Endothelial cell of umbilical vein (primary cell): ENCODE results near the gene BEST2. TPM values are rescaled to one million over a fixed set of nuclear protein-coding genes. Genes with fewer than 3 reads are reported as not detected.

ENCODE experiments used
- BruUV-seq: library from RNA; stranded (reverse); fragments of 400-500 nt; replicated peaks from 2 replicates; lab custom pipeline; 2021; lab: Mats Ljungman, UMichigan
- CTCF ChIA-PET: fragments of 300-600, 350-600 bp; sonication (Branson Sonifier 250); formaldehyde crosslinking; loops from one replicate; lab custom pipeline; 2021; ENCODE audit warnings: antibody characterized with exemption, inconsistent platforms; lab: Charles Lee
- POLR2A ChIA-PET: fragments of 300-600, 350-600 bp; sonication (Branson Sonifier 250); formaldehyde crosslinking; loops from one replicate; lab custom pipeline; 2021; ENCODE audit warnings: antibody characterized with exemption, inconsistent platforms; lab: Charles Lee
- DNase-seq: peaks from one replicate; pipeline ENCODE4 v3.0.0-alpha.2; 2011; ENCODE audit warnings: low read depth, low spot score
- FAIRE-seq: peaks from 2 replicates; lab custom pipeline; 2011; peaks lifted over from hg19 to GRCh38; lab: Jason Lieb, UNC
- H2AFZ ChIP-seq: 2 replicates; pipeline ENCODE4 v1.6.0; 2012; ENCODE audit warnings: low read depth, low read length, control low read depth, inconsistent platforms
- H3K27ac ChIP-seq: 2 replicates; pipeline ENCODE4 v1.5.1; 2011; ENCODE audit warnings: low read depth, mild to moderate bottlenecking, control low read depth, low read length, moderate library complexity; ENCODE audit not compliant: insufficient read depth
- H3K27me3 ChIP-seq, 2 experiments: 2 replicates each; pipeline versions ENCODE4 v1.6.0 to v1.6.1; 2011; ENCODE audit warnings: low read length in 2 of 2, mixed read lengths in 1 of 2; ENCODE audit not compliant: control insufficient read depth in 2 of 2, insufficient read depth in 2 of 2
- H3K36me3 ChIP-seq, 2 experiments: 2 replicates in 1 of 2; 3 replicates in 1 of 2; pipeline ENCODE4 v1.5.1; 2011; ENCODE audit warnings: low read length in 2 of 2, mild to moderate bottlenecking in 1 of 2, moderate library complexity in 1 of 2; ENCODE audit not compliant: control insufficient read depth in 2 of 2, insufficient read depth in 2 of 2; ENCODE audit errors: extremely low read depth in 1 of 2
- H3K4me1 ChIP-seq: 3 replicates; pipeline ENCODE4 v1.5.1; 2011; ENCODE audit warnings: mild to moderate bottlenecking, low read length; ENCODE audit not compliant: control insufficient read depth, insufficient read depth; ENCODE audit errors: extremely low read depth
- H3K4me2 ChIP-seq: 2 replicates; pipeline ENCODE4 v1.6.1; 2011; ENCODE audit warnings: low read length, control low read depth, mixed read lengths; ENCODE audit not compliant: insufficient read depth
- H3K4me3 ChIP-seq, 3 experiments: fragments of 200-600 bp in 1 of 3; sonication (generic), shearing (Covaris generic) in 1 of 3; replicated peaks in 1 of 3; 2 replicates each; pipeline ENCODE4 v1.5.1; 2011 to 2016; ENCODE audit warnings: control low read depth in 3 of 3, low read length in 3 of 3, mild to moderate bottlenecking in 2 of 3, inconsistent platforms in 1 of 3, low read depth in 1 of 3, moderate library complexity in 1 of 3; ENCODE audit not compliant: insufficient read depth in 1 of 3
- H3K79me2 ChIP-seq: 2 replicates; pipeline ENCODE4 v1.6.0; 2012; ENCODE audit warnings: low read length, inconsistent platforms; ENCODE audit not compliant: control insufficient read depth, insufficient read depth
- H3K9ac ChIP-seq: replicated peaks from 2 replicates; pipeline ENCODE3; 2011; ENCODE audit warnings: low read length, control low read depth; ENCODE audit not compliant: insufficient read depth; ENCODE audit errors: extremely low read depth
- H3K9me1 ChIP-seq: replicated peaks from 3 replicates; pipeline ENCODE4 v1.6.0; 2011; ENCODE audit warnings: mild to moderate bottlenecking, low read length; ENCODE audit not compliant: control insufficient read depth, insufficient read depth; ENCODE audit errors: extremely low read depth
- H3K9me3 ChIP-seq: replicated peaks from 2 replicates; pipeline ENCODE4 v1.5.1; 2012; ENCODE audit warnings: low read length, inconsistent platforms; ENCODE audit not compliant: control insufficient read depth, insufficient read depth
- H4K20me1 ChIP-seq: replicated peaks from 2 replicates; pipeline ENCODE3; 2011; ENCODE audit warnings: mild to moderate bottlenecking, low read length; ENCODE audit not compliant: control insufficient read depth, insufficient read depth; ENCODE audit errors: extremely low read depth
- EZH2 ChIP-seq: IDR thresholded peaks from 2 replicates; pipeline ENCODE4 v1.6.1; 2012; ENCODE audit warnings: borderline replicate concordance, low read depth, mild to moderate bottlenecking, moderate library complexity, low read length, inconsistent platforms; ENCODE audit not compliant: severe bottlenecking
- FOS ChIP-seq: IDR thresholded peaks from 2 replicates; pipeline ENCODE4 v1.6.1; 2011; ENCODE audit warnings: mild to moderate bottlenecking, low read length, moderate library complexity, borderline replicate concordance; ENCODE audit not compliant: insufficient read depth
- GATA2 ChIP-seq: IDR thresholded peaks from 2 replicates; pipeline ENCODE4 v1.7.0; 2011; ENCODE audit warnings: low read depth, mild to moderate bottlenecking, moderate library complexity, mixed read lengths, low read length; ENCODE audit not compliant: insufficient read length, insufficient read depth
- JUN ChIP-seq: IDR thresholded peaks from 2 replicates; pipeline ENCODE4 v1.6.1; 2011; ENCODE audit warnings: borderline replicate concordance, low read depth; ENCODE audit not compliant: insufficient read length, insufficient read depth
- MYC ChIP-seq: IDR thresholded peaks from one replicate; pipeline ENCODE4 v1.6.1; 2011; ENCODE audit warnings: mild to moderate bottlenecking, low read depth, low read length
- POLR2A ChIP-seq: IDR thresholded peaks from 2 replicates; pipeline ENCODE4 v1.6.1; 2012; ENCODE audit warnings: low read depth, mild to moderate bottlenecking, control low read depth, low read length
- POLR2AphosphoS5 ChIP-seq: IDR thresholded peaks from 2 replicates; pipeline ENCODE4 v1.6.1; 2012; ENCODE audit warnings: low read depth, mild to moderate bottlenecking, control low read depth, low read length, moderate library complexity; ENCODE audit not compliant: insufficient read depth
- dilution Hi-C: fragments of 300-500 bp; cut with MboI; formaldehyde crosslinking; loops from one replicate; pipeline ENCODE4 v1.15.0; 2019; ENCODE audit warnings: low sequenced_read_pairs; ENCODE audit not compliant: extremely low pct_ligation_motif_present
- intact Hi-C: fragments of 100-400 bp; cut with micrococcal nuclease; formaldehyde crosslinking; loops from one replicate; pipeline ENCODE4 v1.10.0; 2022
- polyA plus RNA-seq, 4 experiments: library from polyadenylated mRNA; depleted of rRNA in 3 of 4; stranded (reverse) in 3 of 4; unstranded in 1 of 4; fragments of >200 nt; gene quantifications; 2 replicates each; pipeline versions ENCODE4 v1.2.1 to v1.2.3, GENCODE V29; 2011 to 2012; ENCODE audit warnings: missing spikeins in 1 of 4
- total RNA-seq: library from RNA; stranded (reverse); gene quantifications from 2 replicates; pipeline ENCODE4 v1.2.3, GENCODE V29; 2021
- TF ChIP-seq, protein P1 (sequence below): IDR thresholded peaks from 2 replicates; pipeline ENCODE4 v1.6.1; 2011; ENCODE audit not compliant: insufficient read depth, insufficient read length
- TF ChIP-seq, protein P2 (sequence below), 2 donors: IDR thresholded peaks; 1 replicate in 1 of 2; 2 replicates in 1 of 2; pipeline ENCODE4 v1.5.1; 2011; ENCODE audit warnings: low read length in 2 of 2, mild to moderate bottlenecking in 2 of 2, moderate library complexity in 2 of 2, control low read depth in 1 of 2, inconsistent platforms in 1 of 2, low read depth in 1 of 2; ENCODE audit not compliant: insufficient read depth in 1 of 2; ENCODE audit errors: extremely low read depth in 1 of 2

BEST2 gene
- total and polyA plus RNA-seq, 2 donors (not counting 3 experiments of a cell fraction or from before 2014, with no cell fraction given) = not detected

DNA sequence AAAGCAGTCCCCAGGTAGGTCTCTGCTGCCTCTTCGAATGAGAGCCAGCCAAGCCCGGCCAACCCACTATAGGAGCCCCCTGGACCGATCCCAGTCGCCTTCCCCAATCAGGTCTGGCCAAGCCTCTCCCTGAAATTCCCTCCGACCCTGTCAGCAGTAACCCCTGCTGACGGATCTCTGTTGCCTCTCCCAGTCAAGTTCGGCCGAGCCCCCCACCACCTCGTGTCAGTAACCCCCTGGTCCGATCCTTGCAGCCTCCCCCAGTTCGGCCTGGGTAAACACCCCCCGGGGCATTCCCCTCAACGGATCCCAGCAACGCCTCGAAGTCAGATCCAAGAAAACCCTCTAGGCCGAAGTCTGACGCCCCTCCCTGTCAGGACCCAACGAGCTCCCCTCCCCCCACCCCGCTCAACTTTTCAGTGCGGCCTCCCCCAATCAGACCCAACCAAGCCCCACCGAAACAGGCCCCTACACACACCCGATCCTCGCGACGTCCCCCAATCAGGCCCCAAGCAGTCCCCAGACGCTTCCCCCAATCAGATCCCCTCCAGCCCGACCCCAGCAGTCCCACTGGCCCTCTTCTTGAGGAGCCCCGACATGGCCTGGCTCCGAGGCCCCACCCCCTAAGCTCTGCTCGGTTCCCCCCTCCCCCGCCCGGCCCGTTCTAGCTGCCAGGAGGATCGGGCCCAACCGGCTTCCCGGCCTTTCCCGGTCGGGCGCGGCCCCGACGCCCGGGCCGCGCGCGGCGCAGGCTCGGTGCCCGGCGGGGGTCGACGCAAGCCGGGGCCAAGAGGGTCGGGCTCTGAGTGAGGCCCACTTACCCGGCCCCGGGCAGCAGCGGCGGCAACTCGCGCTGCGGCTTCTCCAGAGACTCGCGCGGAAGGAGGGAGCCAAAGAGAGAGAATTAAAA lies 29.7 kb upstream of the BEST2 start:
- Histone ChIP-seq H3K9ac (peak overlapping the region; percentile 78), H3K79me2 (peaks cover 60% of the 10 kb centered on the region), H3K4me3 (peak overlapping the region; percentile 62 to 90 (median 88)), H3K9me1 (no peaks in the 10 kb centered on the region), H3K27ac (peak overlapping the region; percentile 57), H3K9me3 (no peaks in the 10 kb centered on the region), H3K27me3 (no peaks in the 10 kb centered on the region), H3K4me2 (peak overlapping the region; percentile 81), H4K20me1 (no peaks in the 10 kb centered on the region), H3K4me1 (peaks cover 10% of the 10 kb centered on the region), H3K36me3 (peaks cover 5 to 11% of the 10 kb centered on the region in 2 experiments), H2AFZ (no peak overlapping the region)
- peak; percentile 78 for DNase-seq
- ChIA-PET POLR2A (interaction anchor here (0.5 to 3.2 kb wide), 3 partner anchors 12 to 148 kb away, joined by 4 to 14 read pairs (median 6); partner anchors contain the start of genes JUNB and TRIR), CTCF (interaction anchor here (0.5 to 4.5 kb wide), 10 partner anchors 10 to 126 kb away, joined by 3 to 38 read pairs (median 4); no protein-coding TSS in a partner anchor)
- no peak for TF ChIP-seq MYC
- no peak for TF ChIP-seq POLR2A
- TF ChIP-seq, protein P1, sequence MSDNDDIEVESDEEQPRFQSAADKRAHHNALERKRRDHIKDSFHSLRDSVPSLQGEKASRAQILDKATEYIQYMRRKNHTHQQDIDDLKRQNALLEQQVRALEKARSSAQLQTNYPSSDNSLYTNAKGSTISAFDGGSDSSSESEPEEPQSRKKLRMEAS = no peak
- TF ChIP-seq POLR2AphosphoS5 = no peak
- no peak for TF ChIP-seq EZH2
- TF ChIP-seq FOS = no peak
- TF ChIP-seq, protein P2, sequence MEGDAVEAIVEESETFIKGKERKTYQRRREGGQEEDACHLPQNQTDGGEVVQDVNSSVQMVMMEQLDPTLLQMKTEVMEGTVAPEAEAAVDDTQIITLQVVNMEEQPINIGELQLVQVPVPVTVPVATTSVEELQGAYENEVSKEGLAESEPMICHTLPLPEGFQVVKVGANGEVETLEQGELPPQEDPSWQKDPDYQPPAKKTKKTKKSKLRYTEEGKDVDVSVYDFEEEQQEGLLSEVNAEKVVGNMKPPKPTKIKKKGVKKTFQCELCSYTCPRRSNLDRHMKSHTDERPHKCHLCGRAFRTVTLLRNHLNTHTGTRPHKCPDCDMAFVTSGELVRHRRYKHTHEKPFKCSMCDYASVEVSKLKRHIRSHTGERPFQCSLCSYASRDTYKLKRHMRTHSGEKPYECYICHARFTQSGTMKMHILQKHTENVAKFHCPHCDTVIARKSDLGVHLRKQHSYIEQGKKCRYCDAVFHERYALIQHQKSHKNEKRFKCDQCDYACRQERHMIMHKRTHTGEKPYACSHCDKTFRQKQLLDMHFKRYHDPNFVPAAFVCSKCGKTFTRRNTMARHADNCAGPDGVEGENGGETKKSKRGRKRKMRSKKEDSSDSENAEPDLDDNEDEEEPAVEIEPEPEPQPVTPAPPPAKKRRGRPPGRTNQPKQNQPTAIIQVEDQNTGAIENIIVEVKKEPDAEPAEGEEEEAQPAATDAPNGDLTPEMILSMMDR (IDR thresholded peaks at IDR 0.05; ENCODE audit: extremely low read depth in 1 of 2, insufficient read depth in 1 of 2, low read depth in 1 of 2, low read length in 2 of 2) = no peak
- TF ChIP-seq JUN = no peak
- TF ChIP-seq GATA2 = no peak
- FAIRE-seq = no peak
- BruUV-seq = no TSS peak
- dilution Hi-C loops (no loop called here), intact Hi-C loops (loop anchor here (1.0 to 5.0 kb wide), 4 partner anchors 12 to 375 kb away; partner anchors contain the start of genes FBXW9 and TRIR)
